H1 (cell line): ENCODE measurements around the gene ACADVL.

Experiments used
- BACH1 ChIP-seq: IDR thresholded peaks from 2 replicates; pipeline ENCODE4 v1.6.1; 2012; ENCODE audit warnings: low read length, improper control_type of control experiment
- CTCF ChIP-seq, 3 experiments: IDR thresholded peaks; 1 replicate in 2 of 3; 2 replicates in 1 of 3; pipeline versions ENCODE4 v1.5.1 to v1.6.1; 2011; ENCODE audit warnings: low read length in 3 of 3, mild to moderate bottlenecking in 3 of 3, inconsistent platforms in 2 of 3, low read depth in 1 of 3, moderate library complexity in 1 of 3; ENCODE audit not compliant: insufficient read depth in 1 of 3; ENCODE audit errors: control extremely low read depth in 1 of 3
- EP300 ChIP-seq, 2 experiments: IDR thresholded peaks; 1 replicate in 1 of 2; 2 replicates in 1 of 2; pipeline ENCODE4 v1.6.1; 2011 to 2012; ENCODE audit warnings: low read depth in 2 of 2, low read length in 2 of 2, mild to moderate bottlenecking in 2 of 2, borderline replicate concordance in 1 of 2, inconsistent platforms in 1 of 2, moderate library complexity in 1 of 2
- POLR2A ChIP-seq, 2 experiments: IDR thresholded peaks; 1 replicate in 1 of 2; 2 replicates in 1 of 2; pipeline ENCODE4 v1.6.1; 2011; ENCODE audit warnings: low read depth in 2 of 2, low read length in 2 of 2, mild to moderate bottlenecking in 2 of 2; ENCODE audit errors: control extremely low read depth in 1 of 2
- TAF7 ChIP-seq: optimal IDR thresholded peaks from 2 replicates; pipeline ENCODE3; 2011; ENCODE audit warnings: low read depth, mild to moderate bottlenecking, inconsistent platforms, low read length, moderate library complexity, borderline replicate concordance
- USF2 ChIP-seq: IDR thresholded peaks from 2 replicates; pipeline ENCODE4 v1.6.1; 2011; ENCODE audit warnings: low read length, improper control_type of control experiment

GRCh38 chr17:7216242-7217112, 3.3 kb upstream of the ACADVL start:
- TF ChIP-seq POLR2A (IDR thresholded peaks at IDR 0.05; ENCODE audit: control extremely low read depth in 1 of 2, low read depth in 2 of 2, low read length in 2 of 2), result no peak
- TF ChIP-seq EP300 (IDR thresholded peaks at IDR 0.05; ENCODE audit: borderline replicate concordance in 1 of 2, low read depth in 2 of 2, low read length in 2 of 2), result no peak
- TF ChIP-seq USF2, result no peak
- no peak for TF ChIP-seq TAF7
- no peak for TF ChIP-seq CTCF (IDR thresholded peaks at IDR 0.05; ENCODE audit: control extremely low read depth in 1 of 3, insufficient read depth in 1 of 3, low read depth in 1 of 3, low read length in 3 of 3)
- TF ChIP-seq BACH1, result no peak
